ENCODE data around the gene PPP2R5D. TPM values are rescaled to one million over a fixed set of nuclear protein-coding genes. Genes with fewer than 3 reads are reported as not detected.
A peak's percentile ranks its signal among the peaks of the same experiment; 100 is the strongest.

PPP2R5D gene
- total and polyA plus RNA-seq, 9 of the 15 experiments (the other 6 are each of a cell fraction or from before 2014, with no cell fraction given) = 1.3 to 96.1 (median 38.4) TPM

DNA sequence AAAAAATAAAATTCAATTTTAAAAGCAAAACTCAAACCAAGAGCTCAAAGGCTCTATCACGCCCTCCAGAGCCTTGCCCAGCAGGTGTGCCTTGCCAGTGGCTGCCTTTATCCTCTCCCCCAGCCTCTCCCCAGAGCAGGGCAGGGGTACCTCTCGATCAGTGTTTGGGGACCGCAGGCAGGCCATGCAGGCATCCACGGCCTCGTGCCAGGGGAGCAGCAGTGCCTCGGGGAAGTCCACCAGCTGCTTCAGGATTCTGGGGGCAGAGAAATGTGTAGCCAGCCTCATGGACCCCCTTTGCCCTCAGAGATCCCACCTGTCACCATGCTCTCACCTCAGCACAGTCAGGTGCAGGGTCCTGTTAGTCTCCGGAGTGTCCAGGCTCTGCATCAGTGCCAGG, 63.6 kb downstream of the PPP2R5D start:
- Histone ChIP-seq H4K20me1 (replicated peaks; ENCODE audit: control insufficient read depth, insufficient read depth, low read length) (no peaks in the 10 kb centered on the region), H3K27me3 (ENCODE audit: control insufficient read depth in 2 of 2, insufficient read depth in 2 of 2, low read length in 2 of 2) (no peaks in the 10 kb centered on the region), H3K9me1 (ENCODE audit: control insufficient read depth, insufficient read depth, low read length) (peaks cover 12% of the 10 kb centered on the region), H3K9ac (ENCODE audit: insufficient read depth in 1 of 2, low read depth in 2 of 2, low read length in 2 of 2) (peak overlapping the region in 1 of 2 experiments; percentile 66; a peak in 2 of 4 replicates), H3K4me3 (no peak overlapping the region), H2AFZ (ENCODE audit: low read depth, low read length) (no peak overlapping the region), H3K9me3 (replicated peaks; ENCODE audit: control insufficient read depth, insufficient read depth, low read depth, low read length) (no peaks in the 10 kb centered on the region), H3K79me2 (ENCODE audit: control insufficient read depth, insufficient read depth, low read length) (peaks cover 16% of the 10 kb centered on the region), H3K4me1 (replicated peaks in 1 of 2; ENCODE audit: control insufficient read depth in 2 of 2, insufficient read depth in 2 of 2, low read length in 2 of 2) (peaks cover 14 to 17% of the 10 kb centered on the region in 2 experiments), H3K4me2 (ENCODE audit: insufficient read depth, low read length) (no peak overlapping the region), H3K27ac (ENCODE audit: extremely low read depth, low read depth, low read length) (no peak overlapping the region), H3K36me3 (ENCODE audit: control insufficient read depth, insufficient read depth, low read length) (peaks cover 71% of the 10 kb centered on the region)
- intact Hi-C loops (cut with micrococcal nuclease) = no loop called here
- BruUV-seq (replicated peaks) = no TSS peak
- in situ Hi-C loops (cut with MboI) = no loop called here
- CTCF ChIA-PET (ENCODE audit: low intra/inter-chr PET ratio) = no interaction called here
- ATAC-seq (no peak), DNase-seq (ENCODE audit: extremely low read depth in 1 of 4, low spot score in 3 of 4) (no peak), FAIRE-seq (no peak)
- 91% methylated on average over 7 of the region's 7 CpGs for WGBS (ENCODE audit: insufficient coverage, low coverage, missing lambda C conversion rate)
- POLR2A ChIA-PET = interaction anchor here (0.6 to 3.9 kb wide), 7 partner anchors 13 to 635 kb away, joined by 3 to 22 read pairs (median 3); no protein-coding TSS in a partner anchor
- TF ChIP-seq RBFOX2 (IDR thresholded peaks at IDR 0.05; ENCODE audit: low read depth, low read length) (peak; percentile 52), POLR2G (IDR thresholded peaks at IDR 0.05; ENCODE audit: low read depth, low read length) (peak; percentile 52; the same call in 1 of the 2 replicates), ZNF23 (CRISPR knock-in tag; IDR thresholded peaks at IDR 0.05) (no peak)

DNA sequence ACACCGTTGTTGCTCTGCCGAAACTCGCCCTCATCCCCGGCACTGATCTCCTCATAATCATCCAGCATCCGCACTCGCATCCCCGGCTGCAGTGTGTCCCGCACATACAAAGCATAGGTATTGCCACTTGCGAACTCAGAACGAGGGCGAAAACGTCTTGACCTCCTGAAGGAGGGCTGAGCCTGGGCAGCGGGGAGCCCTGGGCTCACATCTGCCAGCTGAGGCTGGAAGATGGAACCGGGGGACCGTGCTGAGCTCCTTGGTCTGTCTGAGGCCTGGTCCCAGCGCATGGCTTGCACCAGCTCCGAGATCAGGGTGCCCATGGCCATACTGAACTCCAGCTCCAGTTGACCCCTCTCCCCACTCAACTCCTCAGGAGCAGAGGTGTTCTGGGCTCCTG, 66.6 kb downstream of the PPP2R5D start:
- BruUV-seq (replicated peaks) = no TSS peak
- Histone ChIP-seq H3K4me1 (replicated peaks in 1 of 2; ENCODE audit: control insufficient read depth in 2 of 2, insufficient read depth in 2 of 2, low read length in 2 of 2) (peaks cover 19 to 29% of the 10 kb centered on the region in 2 experiments), H3K4me3 (no peak overlapping the region), H3K9ac (ENCODE audit: insufficient read depth in 1 of 2, low read depth in 2 of 2, low read length in 2 of 2) (peak overlapping the region in 1 of 2 experiments; percentile 81; a peak in 3 of 4 replicates), H4K20me1 (replicated peaks; ENCODE audit: control insufficient read depth, insufficient read depth, low read length) (no peaks in the 10 kb centered on the region), H3K27ac (ENCODE audit: extremely low read depth, low read depth, low read length) (no peak overlapping the region), H2AFZ (ENCODE audit: low read depth, low read length) (no peak overlapping the region), H3K79me2 (ENCODE audit: control insufficient read depth, insufficient read depth, low read length) (peaks cover 24% of the 10 kb centered on the region), H3K27me3 (ENCODE audit: control insufficient read depth in 2 of 2, insufficient read depth in 2 of 2, low read length in 2 of 2) (no peaks in the 10 kb centered on the region), H3K4me2 (ENCODE audit: insufficient read depth, low read length) (no peak overlapping the region), H3K36me3 (ENCODE audit: control insufficient read depth, insufficient read depth, low read length) (peaks cover 67% of the 10 kb centered on the region), H3K9me1 (ENCODE audit: control insufficient read depth, insufficient read depth, low read length) (peaks cover 9% of the 10 kb centered on the region), H3K9me3 (replicated peaks; ENCODE audit: control insufficient read depth, insufficient read depth, low read depth, low read length) (no peaks in the 10 kb centered on the region)
- intact Hi-C loops (cut with micrococcal nuclease) (no loop called here), in situ Hi-C loops (cut with MboI) (no loop called here)
- FAIRE-seq (no peak), DNase-seq (ENCODE audit: extremely low read depth in 1 of 4, low spot score in 3 of 4) (no peak), ATAC-seq (no peak)
- POLR2A ChIA-PET = interaction anchor here (0.6 to 2.4 kb wide), 8 partner anchors 8 to 1199 kb away, joined by 3 to 10 read pairs (median 4); partner anchors contain the start of gene RPL7L1
- CTCF ChIA-PET (ENCODE audit: low intra/inter-chr PET ratio) = no interaction called here
- 88% methylated on average over 17 of the region's 17 CpGs for WGBS (ENCODE audit: insufficient coverage, low coverage, missing lambda C conversion rate)
- TF ChIP-seq RBFOX2 (IDR thresholded peaks at IDR 0.05; ENCODE audit: low read depth, low read length) (peak; percentile 42; the same call in 1 of the 2 replicates), GATA2 (CRISPR knock-in tag; IDR thresholded peaks at IDR 0.05) (no peak), ZNF282 (CRISPR knock-in tag; IDR thresholded peaks at IDR 0.05) (no peak), KLF10 (CRISPR knock-in tag; IDR thresholded peaks at IDR 0.05) (no peak), KDM5B (IDR thresholded peaks at IDR 0.05; ENCODE audit: insufficient replicate concordance, low read depth, low read length) (no peak), EZH2 (IDR thresholded peaks at IDR 0.05; ENCODE audit: borderline replicate concordance, low read depth, low read length) (no peak), POLR2G (IDR thresholded peaks at IDR 0.05; ENCODE audit: low read depth, low read length) (peak; percentile 50), U2AF2 (optimal IDR thresholded peaks at IDR 0.05; ENCODE audit: low read depth, low read length) (no peak), EP300 (IDR thresholded peaks at IDR 0.05; ENCODE audit: low read length) (no peak), FIP1L1 (IDR thresholded peaks at IDR 0.05; ENCODE audit: low read depth, low read length, poor library complexity, severe bottlenecking) (no peak), POLR2AphosphoS2 (IDR thresholded peaks at IDR 0.05; ENCODE audit: low read length) (no peak), SP2 (IDR thresholded peaks at IDR 0.05; ENCODE audit: extremely low read depth, low read depth, low read length, poor library complexity, severe bottlenecking) (no peak), NCOA6 (IDR thresholded peaks at IDR 0.05) (no peak), ERF (CRISPR knock-in tag; IDR thresholded peaks at IDR 0.05) (no peak)
- TF ChIP-seq, protein P1, sequence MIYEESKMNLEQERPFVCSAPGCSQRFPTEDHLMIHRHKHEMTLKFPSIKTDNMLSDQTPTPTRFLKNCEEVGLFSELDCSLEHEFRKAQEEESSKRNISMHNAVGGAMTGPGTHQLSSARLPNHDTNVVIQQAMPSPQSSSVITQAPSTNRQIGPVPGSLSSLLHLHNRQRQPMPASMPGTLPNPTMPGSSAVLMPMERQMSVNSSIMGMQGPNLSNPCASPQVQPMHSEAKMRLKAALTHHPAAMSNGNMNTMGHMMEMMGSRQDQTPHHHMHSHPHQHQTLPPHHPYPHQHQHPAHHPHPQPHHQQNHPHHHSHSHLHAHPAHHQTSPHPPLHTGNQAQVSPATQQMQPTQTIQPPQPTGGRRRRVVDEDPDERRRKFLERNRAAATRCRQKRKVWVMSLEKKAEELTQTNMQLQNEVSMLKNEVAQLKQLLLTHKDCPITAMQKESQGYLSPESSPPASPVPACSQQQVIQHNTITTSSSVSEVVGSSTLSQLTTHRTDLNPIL (CRISPR knock-in tag; IDR thresholded peaks at IDR 0.05) = no peak

All from K562 (cell line).